Activated CD4-positive, alpha-beta memory T cell treated with anti-CD3 and anti-CD28 coated beads, Interleukin-2, amount 10 ng/mL, durations not matched to agents 7 days and 5 days (primary cell): ENCODE results near the gene FAM13A. TPM values are rescaled to one million over a fixed set of nuclear protein-coding genes. Genes with fewer than 3 reads are reported as not detected.

Experiments
- CTCF ChIA-PET: fragments of 350-600 bp; sonication (Branson Sonifier 250); formaldehyde crosslinking; loops from one replicate; lab custom pipeline; 2021; ENCODE audit warnings: antibody characterized with exemption, inconsistent platforms; lab: Charles Lee
- POLR2A ChIA-PET: fragments of 350-600 bp; sonication (Branson Sonifier 250); formaldehyde crosslinking; loops from one replicate; lab custom pipeline; 2021; ENCODE audit warnings: antibody characterized with exemption; lab: Charles Lee
- DNase-seq: peaks from one replicate; pipeline ENCODE4 v3.0.0-alpha.2; 2020
- H3K27ac Mint-ChIP-seq: one replicate; pipeline ENCODE4 v1.8.0; 2021; ENCODE audit warnings: mild to moderate bottlenecking, mixed read lengths
- H3K27me3 Mint-ChIP-seq: one replicate; pipeline ENCODE4 v1.8.0; 2021; ENCODE audit warnings: mixed read lengths
- H3K36me3 Mint-ChIP-seq: one replicate; pipeline ENCODE4 v1.8.0; 2021; ENCODE audit warnings: low read depth, mixed read lengths
- H3K4me1 Mint-ChIP-seq: one replicate; pipeline ENCODE4 v1.8.0; 2021; ENCODE audit warnings: mixed read lengths
- H3K4me3 Mint-ChIP-seq: one replicate; pipeline ENCODE4 v1.8.0; 2021; ENCODE audit warnings: mild to moderate bottlenecking, mixed read lengths
- H3K9me3 Mint-ChIP-seq: one replicate; pipeline ENCODE4 v1.8.0; 2021; ENCODE audit warnings: mixed read lengths
- total RNA-seq, 2 experiments: library from RNA; stranded (reverse); gene quantifications; one replicate each; pipeline ENCODE4 v1.2.3, GENCODE V29; 2021

FAM13A gene
- total RNA-seq, 2 experiments from 2014 or later, result 9.5 to 10.1 TPM

- POLR2A ChIA-PET, result no interaction called here
- Mint-ChIP-seq H3K4me1 (no peaks in the 10 kb centered on the region), H3K4me3 (no peak overlapping the region), H3K36me3 (no peaks in the 10 kb centered on the region), H3K9me3 (no peaks in the 10 kb centered on the region), H3K27ac (no peak overlapping the region), H3K27me3 (peaks cover 4% of the 10 kb centered on the region)
- no peak for DNase-seq
- CTCF ChIA-PET, result no interaction called here
Measured at GRCh38 chr4:88771883-88772450, 285.0 kb downstream of the FAM13A start.

DNA sequence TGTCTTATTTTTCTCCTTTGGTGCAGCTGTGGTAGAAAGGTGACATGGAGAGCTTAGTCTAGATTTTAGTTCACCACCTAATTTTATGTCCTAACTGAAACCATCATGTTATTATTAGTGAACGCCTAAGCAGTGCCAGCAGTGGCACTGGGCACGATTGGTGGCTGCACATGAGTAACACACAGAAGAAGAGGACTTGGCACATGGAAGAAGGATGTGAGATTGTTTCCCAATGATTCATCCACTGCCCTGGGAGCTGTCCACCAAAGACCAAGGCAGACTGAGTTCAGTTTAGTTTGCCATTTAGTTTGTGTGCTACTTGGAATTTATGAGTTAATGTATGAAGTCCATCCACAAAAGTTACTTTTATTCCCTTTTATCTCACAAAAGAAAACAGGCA is 291.3 kb downstream of the FAM13A start:
- peaks cover 1% of the 10 kb centered on the region for H3K27me3 Mint-ChIP-seq
- ChIA-PET POLR2A (no interaction called here), CTCF (no interaction called here)

GRCh38 chr4:88763075-88763474 is 293.9 kb downstream of the FAM13A start:
- Mint-ChIP-seq H3K27me3 (peaks cover 1% of the 10 kb centered on the region), H3K4me3 (no peak overlapping the region), H3K36me3 (no peaks in the 10 kb centered on the region), H3K27ac (no peak overlapping the region), H3K9me3 (no peaks in the 10 kb centered on the region), H3K4me1 (peaks cover 3% of the 10 kb centered on the region)
- ChIA-PET CTCF (interaction anchor here (1.4 kb wide), 1 partner anchor 224 kb away, joined by 3 read pairs; no protein-coding TSS in a partner anchor), POLR2A (no interaction called here)
- no peak for DNase-seq

More for the DNA sequence above, 291.3 kb downstream of the FAM13A start:
- Mint-ChIP-seq H3K4me1 (peaks cover 3% of the 10 kb centered on the region), H3K36me3 (no peaks in the 10 kb centered on the region), H3K27ac (no peak overlapping the region), H3K4me3 (no peak overlapping the region), H3K9me3 (no peaks in the 10 kb centered on the region)
- DNase-seq, result no peak

GRCh38 chr4:88761861-88762523 is 295.0 kb downstream of the FAM13A start:
- Mint-ChIP-seq H3K9me3 (no peaks in the 10 kb centered on the region), H3K27me3 (peaks cover 1% of the 10 kb centered on the region), H3K27ac (no peak overlapping the region), H3K4me1 (peaks cover 3% of the 10 kb centered on the region), H3K4me3 (no peak overlapping the region), H3K36me3 (no peaks in the 10 kb centered on the region)
- no peak for DNase-seq
- ChIA-PET CTCF (no interaction called here), POLR2A (no interaction called here)

DNA sequence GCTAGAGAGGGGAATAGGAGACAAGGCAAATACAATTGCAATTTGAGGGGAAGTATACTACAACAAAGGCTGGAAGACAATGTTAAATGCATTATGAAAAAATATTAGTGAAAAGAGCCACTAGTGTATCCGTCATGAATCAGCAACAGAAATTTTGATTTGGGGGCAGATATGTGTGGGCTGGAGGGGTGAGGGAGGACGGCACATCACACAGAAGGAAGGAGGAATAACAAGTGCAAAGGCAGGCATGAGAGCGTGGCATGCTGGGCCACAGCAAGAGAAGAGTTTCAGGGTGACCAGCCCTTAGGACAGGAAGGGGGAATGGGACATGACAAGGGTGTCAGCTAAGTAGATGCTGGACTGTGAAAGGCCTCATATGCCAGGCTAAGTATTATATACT is 295.6 kb downstream of the FAM13A start:
- DNase-seq, result no peak
- H3K27ac Mint-ChIP-seq, result no peak overlapping the region
- ChIA-PET POLR2A (no interaction called here), CTCF (no interaction called here)
- H3K4me1 Mint-ChIP-seq, result peaks cover 3% of the 10 kb centered on the region
- H3K9me3 Mint-ChIP-seq, result no peaks in the 10 kb centered on the region
- no peak overlapping the region for H3K4me3 Mint-ChIP-seq
- no peaks in the 10 kb centered on the region for H3K27me3 Mint-ChIP-seq
- no peaks in the 10 kb centered on the region for H3K36me3 Mint-ChIP-seq

DNA sequence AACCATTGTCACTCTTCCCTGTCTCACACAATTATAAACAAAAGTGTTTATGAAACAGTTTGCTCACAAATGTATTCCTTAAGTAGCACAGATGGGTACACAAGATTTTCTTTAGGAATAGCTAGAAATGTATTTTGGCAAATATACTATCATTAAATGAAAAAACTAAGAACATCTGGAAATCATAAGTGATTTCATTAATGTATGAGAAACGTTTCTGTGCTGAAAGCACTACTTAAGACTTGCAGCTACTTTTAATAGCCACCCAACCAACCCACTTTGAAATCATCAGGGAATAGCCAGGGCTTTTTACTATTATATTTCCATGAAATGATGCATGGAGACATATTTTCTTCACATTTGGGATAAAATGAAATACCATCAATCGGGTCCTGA is 297.1 kb downstream of the FAM13A start:
- ChIA-PET POLR2A (no interaction called here), CTCF (no interaction called here)
- Mint-ChIP-seq H3K9me3 (no peaks in the 10 kb centered on the region), H3K27me3 (no peaks in the 10 kb centered on the region), H3K4me1 (peaks cover 3% of the 10 kb centered on the region), H3K27ac (no peak overlapping the region), H3K36me3 (no peaks in the 10 kb centered on the region), H3K4me3 (no peak overlapping the region)
- no peak for DNase-seq

DNA sequence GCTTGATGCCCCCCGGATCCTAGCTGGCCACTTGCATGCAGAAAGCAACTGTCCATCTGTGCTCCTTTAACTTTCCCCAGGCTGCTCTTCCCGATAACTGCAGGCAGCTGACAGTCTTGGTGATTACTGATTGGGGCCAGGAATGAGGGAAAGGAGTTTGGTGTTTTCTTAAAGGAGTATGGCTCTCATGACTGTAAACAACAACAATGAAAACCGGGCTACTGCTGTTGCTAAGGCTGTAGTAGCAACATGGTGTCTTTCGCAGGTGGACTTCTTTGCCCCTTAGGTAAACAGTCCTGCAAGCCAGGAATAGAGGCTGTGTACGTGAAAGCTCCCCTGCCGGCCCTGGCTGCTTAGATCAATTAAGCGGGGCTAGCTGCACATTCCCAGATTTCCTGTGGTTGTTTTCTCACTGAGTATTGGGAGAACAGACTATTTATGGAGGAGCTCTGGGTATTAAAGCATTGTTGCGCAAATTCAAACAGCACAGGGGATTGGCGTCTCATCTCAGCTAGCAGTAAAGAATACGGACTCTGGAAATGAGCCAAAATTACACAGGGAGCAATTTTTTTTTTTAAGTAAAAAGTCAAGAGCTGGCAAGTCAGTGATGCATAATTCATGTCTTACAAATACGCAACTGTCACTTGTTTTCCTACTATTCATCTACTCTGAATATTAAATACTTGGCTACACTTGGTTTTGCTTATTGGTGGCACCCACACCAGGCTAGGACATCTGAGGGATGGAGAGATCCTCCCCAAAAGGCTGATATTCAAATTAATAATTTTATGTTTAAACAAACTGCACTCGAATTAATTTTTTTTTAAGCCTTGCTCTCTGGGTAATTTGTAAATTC is 297.7 kb downstream of the FAM13A start:
- H3K4me1 Mint-ChIP-seq, result peaks cover 3% of the 10 kb centered on the region
- no peaks in the 10 kb centered on the region for H3K9me3 Mint-ChIP-seq
- H3K4me3 Mint-ChIP-seq, result no peak overlapping the region
- DNase-seq, result no peak
- H3K27ac Mint-ChIP-seq, result no peak overlapping the region
- H3K27me3 Mint-ChIP-seq, result no peaks in the 10 kb centered on the region
- ChIA-PET POLR2A (no interaction called here), CTCF (no interaction called here)
- no peaks in the 10 kb centered on the region for H3K36me3 Mint-ChIP-seq

DNA sequence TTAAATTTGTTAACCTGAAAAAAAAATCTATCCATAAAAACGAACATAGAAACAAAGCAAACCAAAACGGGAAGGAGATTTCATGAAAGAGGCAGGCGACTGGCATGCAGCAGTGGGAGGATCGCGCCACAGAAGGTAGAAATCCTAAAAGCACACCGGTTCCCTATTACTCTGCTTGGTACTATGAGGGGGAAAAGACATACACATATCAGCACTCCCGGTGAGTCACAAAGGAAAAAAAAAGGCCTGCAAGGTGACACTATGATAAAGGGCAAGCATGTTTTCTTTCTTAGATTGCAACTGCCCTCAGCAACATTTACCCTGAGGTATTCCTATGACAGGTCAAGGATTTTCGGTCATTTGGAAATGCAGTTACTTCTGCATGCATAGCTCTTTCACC is 298.7 kb downstream of the FAM13A start:
- H3K36me3 Mint-ChIP-seq, result no peaks in the 10 kb centered on the region
- H3K27me3 Mint-ChIP-seq, result no peaks in the 10 kb centered on the region
- no peak overlapping the region for H3K4me3 Mint-ChIP-seq
- no peak overlapping the region for H3K27ac Mint-ChIP-seq
- H3K4me1 Mint-ChIP-seq, result peaks cover 3% of the 10 kb centered on the region
- DNase-seq, result no peak
- POLR2A ChIA-PET, result no interaction called here
- H3K9me3 Mint-ChIP-seq, result no peaks in the 10 kb centered on the region
- CTCF ChIA-PET, result no interaction called here

GRCh38 chr4:88757776-88758175 is 299.2 kb downstream of the FAM13A start:
- H3K27me3 Mint-ChIP-seq, result no peaks in the 10 kb centered on the region
- ChIA-PET CTCF (no interaction called here), POLR2A (interaction anchor here (1.2 kb wide), 1 partner anchor 11 kb away, joined by 3 read pairs; no protein-coding TSS in a partner anchor)
- DNase-seq, result no peak
- no peak overlapping the region for H3K4me3 Mint-ChIP-seq
- no peaks in the 10 kb centered on the region for H3K36me3 Mint-ChIP-seq
- peaks cover 3% of the 10 kb centered on the region for H3K4me1 Mint-ChIP-seq
- no peaks in the 10 kb centered on the region for H3K9me3 Mint-ChIP-seq
- no peak overlapping the region for H3K27ac Mint-ChIP-seq

GRCh38 chr4:88757067-88757466 is 299.9 kb downstream of the FAM13A start:
- ChIA-PET CTCF (no interaction called here), POLR2A (interaction anchor here (1.2 kb wide), 1 partner anchor 10 kb away, joined by 3 read pairs; no protein-coding TSS in a partner anchor)
- Mint-ChIP-seq H3K4me3 (no peak overlapping the region), H3K36me3 (no peaks in the 10 kb centered on the region), H3K4me1 (peaks cover 3% of the 10 kb centered on the region), H3K9me3 (no peaks in the 10 kb centered on the region), H3K27ac (no peak overlapping the region), H3K27me3 (no peaks in the 10 kb centered on the region)
- no peak for DNase-seq

- H3K9me3 Mint-ChIP-seq, result no peaks in the 10 kb centered on the region
- H3K27me3 Mint-ChIP-seq, result no peaks in the 10 kb centered on the region
- H3K36me3 Mint-ChIP-seq, result no peaks in the 10 kb centered on the region
- ChIA-PET POLR2A (no interaction called here), CTCF (no interaction called here)
- H3K4me1 Mint-ChIP-seq, result peaks cover 1% of the 10 kb centered on the region
- no peak for DNase-seq
- no peak overlapping the region for H3K27ac Mint-ChIP-seq
- H3K4me3 Mint-ChIP-seq, result no peak overlapping the region
Measured at GRCh38 chr4:88756149-88756548, 300.8 kb downstream of the FAM13A start.

DNA sequence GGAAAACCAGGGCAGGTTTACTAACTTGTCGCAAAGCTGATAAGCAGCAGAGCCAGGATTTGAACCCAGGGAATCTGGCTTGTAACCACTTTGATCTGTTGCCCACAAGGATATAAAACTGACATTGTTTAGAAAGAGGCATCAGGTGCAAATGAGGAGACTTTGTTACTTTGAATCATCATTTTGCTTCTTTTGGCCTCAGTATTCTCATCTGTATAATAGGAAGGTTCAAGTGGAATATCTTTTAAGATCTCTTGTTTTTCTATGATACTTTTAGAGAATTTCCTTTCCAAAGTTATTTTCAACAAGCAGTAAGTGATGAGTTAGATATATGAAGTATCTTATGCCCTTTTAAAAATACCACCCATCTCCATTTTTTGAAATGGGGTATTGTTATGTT is 301.5 kb downstream of the FAM13A start:
- Mint-ChIP-seq H3K27me3 (no peaks in the 10 kb centered on the region), H3K9me3 (no peaks in the 10 kb centered on the region), H3K27ac (no peak overlapping the region), H3K36me3 (no peaks in the 10 kb centered on the region), H3K4me3 (no peak overlapping the region), H3K4me1 (peaks cover 1% of the 10 kb centered on the region)
- DNase-seq, result no peak
- ChIA-PET CTCF (interaction anchor here (0.6 kb wide), 1 partner anchor 15 kb away, joined by 4 read pairs; no protein-coding TSS in a partner anchor), POLR2A (no interaction called here)

GRCh38 chr4:88754796-88755195 is 302.2 kb downstream of the FAM13A start:
- no peaks in the 10 kb centered on the region for H3K27me3 Mint-ChIP-seq
- no peak overlapping the region for H3K4me3 Mint-ChIP-seq
- POLR2A ChIA-PET, result no interaction called here
- no peaks in the 10 kb centered on the region for H3K9me3 Mint-ChIP-seq
- H3K27ac Mint-ChIP-seq, result no peak overlapping the region
- H3K4me1 Mint-ChIP-seq, result peaks cover 1% of the 10 kb centered on the region
- H3K36me3 Mint-ChIP-seq, result peaks cover under 1% of the 10 kb centered on the region
- CTCF ChIA-PET, result no interaction called here
- DNase-seq, result no peak
